Right lobe of liver (tissue), 4 donors: ENCODE results near the gene DCTN4.

Source experiments
- POLR2A ChIP-seq: fragments of 450-650 bp; IDR thresholded peaks from one replicate; pipeline ENCODE4 v1.6.1; 2017; ENCODE audit warnings: antibody characterized with exemption, mild to moderate bottlenecking
- TF ChIP-seq, protein P1 (sequence below), 4 donors: fragments of 200-600 bp in 3 of 4; fragments of 450-650 bp in 1 of 4; IDR thresholded peaks; one replicate each; pipeline versions ENCODE4 v1.5.1 to v1.8.0; 2016 to 2022; ENCODE audit warnings: antibody characterized with exemption in 4 of 4, mild to moderate bottlenecking in 2 of 4
- donor health status: DM: no; HTN: no; CAD: no.
- donor health status: DM: no; HTN: no; CAD: no.
- donor health status: DM: no; HTN: yes; CAD: no.

DNA sequence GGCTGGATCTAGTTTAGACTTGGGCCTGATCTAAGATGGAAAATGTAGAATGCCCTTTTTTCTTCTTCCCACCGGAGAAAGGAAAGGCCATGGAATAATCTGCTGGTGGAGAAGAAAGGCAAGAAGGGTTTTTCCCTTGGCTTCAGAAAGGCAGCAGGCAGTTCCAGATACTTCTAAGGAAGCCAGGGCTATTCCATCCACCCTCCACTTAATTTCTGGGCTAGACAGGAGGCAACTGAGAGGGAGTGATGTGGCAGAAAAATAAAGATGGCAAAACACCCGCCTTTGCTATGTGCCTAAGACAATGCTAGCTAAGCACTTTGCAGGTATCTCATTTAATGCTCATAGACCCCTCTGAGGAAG, 87.9 kb downstream of the DCTN4 start:
- TF ChIP-seq, protein P1, sequence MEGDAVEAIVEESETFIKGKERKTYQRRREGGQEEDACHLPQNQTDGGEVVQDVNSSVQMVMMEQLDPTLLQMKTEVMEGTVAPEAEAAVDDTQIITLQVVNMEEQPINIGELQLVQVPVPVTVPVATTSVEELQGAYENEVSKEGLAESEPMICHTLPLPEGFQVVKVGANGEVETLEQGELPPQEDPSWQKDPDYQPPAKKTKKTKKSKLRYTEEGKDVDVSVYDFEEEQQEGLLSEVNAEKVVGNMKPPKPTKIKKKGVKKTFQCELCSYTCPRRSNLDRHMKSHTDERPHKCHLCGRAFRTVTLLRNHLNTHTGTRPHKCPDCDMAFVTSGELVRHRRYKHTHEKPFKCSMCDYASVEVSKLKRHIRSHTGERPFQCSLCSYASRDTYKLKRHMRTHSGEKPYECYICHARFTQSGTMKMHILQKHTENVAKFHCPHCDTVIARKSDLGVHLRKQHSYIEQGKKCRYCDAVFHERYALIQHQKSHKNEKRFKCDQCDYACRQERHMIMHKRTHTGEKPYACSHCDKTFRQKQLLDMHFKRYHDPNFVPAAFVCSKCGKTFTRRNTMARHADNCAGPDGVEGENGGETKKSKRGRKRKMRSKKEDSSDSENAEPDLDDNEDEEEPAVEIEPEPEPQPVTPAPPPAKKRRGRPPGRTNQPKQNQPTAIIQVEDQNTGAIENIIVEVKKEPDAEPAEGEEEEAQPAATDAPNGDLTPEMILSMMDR (IDR thresholded peaks at IDR 0.05) = no peak
- no peak for TF ChIP-seq POLR2A
